Activated naive CD4-positive, alpha-beta T cell treated with Interleukin-2 at 50 U/mL for 16 hours (primary cell): Measurements from ENCODE around the gene DPF1.

Source experiments
- DNase-seq: peaks from one replicate; pipeline ENCODE4 v3.0.0-alpha.2; 2020

Gene DPF1

GRCh38 chr19:38195237-38195636, 28.8 kb downstream of the DPF1 start:
- DNase-seq = no peak

DNA sequence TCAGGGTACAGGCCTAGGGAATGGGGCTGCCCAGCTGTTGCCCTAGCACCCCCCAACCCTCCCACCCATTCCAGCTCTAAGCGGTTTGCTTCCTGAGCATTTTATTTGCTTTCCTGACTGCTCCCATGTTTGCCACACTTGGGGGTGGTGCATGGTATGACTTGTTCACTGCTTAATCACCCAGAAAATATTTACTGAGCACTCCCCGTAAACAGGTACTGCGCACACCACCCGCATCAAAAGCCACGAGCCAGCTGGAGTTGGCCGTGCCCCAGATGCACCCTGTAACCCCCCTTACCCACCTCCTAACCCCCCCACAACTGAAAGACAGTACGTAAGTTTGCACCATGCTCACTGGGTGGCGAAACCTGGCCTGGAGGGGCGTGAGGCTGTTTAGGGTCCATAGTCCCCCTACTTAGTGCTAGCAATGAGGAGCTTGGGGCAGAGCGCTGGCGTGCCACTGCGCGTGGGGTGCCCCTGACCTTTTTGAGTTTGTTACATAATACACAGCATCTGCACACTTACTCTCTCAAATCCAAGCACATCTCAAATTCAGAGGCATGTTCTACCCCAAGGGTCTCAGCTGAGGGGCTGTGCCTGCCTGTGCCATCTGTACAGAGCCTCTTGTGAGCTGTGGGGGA, 29.8 kb downstream of the DPF1 start:
- DNase-seq = no peak

- no peak for DNase-seq
Observed at GRCh38 chr19:38193445-38193844, 30.6 kb downstream of the DPF1 start.

DNA sequence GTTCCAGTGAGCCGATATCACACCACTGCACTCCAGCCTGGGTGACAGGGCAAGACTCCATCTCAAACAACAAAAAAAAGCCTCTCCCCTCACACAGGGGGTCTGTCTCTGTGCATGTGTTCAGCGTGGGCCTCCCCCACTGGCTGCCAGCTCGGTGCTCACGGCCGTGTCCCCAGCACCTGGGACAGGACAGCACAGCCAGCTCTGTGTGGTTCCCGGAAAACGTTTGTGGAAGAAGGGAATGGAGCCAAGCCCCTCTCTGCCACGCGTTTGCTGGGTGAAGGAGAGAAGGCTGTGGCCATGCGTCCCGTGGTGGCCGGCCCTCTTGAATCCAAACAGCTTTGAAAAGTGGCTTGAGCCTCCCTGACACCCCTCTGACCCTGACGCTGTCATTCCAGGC, 32.3 kb downstream of the DPF1 start:
- DNase-seq = no peak

GRCh38 chr19:38190793-38191192, 33.2 kb downstream of the DPF1 start:
- no peak for DNase-seq

- no peak for DNase-seq
Observed at GRCh38 chr19:38190061-38190460, 34.0 kb downstream of the DPF1 start.

- no peak for DNase-seq
Observed at GRCh38 chr19:38185562-38185961, 38.5 kb downstream of the DPF1 start.

- no peak for DNase-seq
Observed at GRCh38 chr19:38184815-38185214, 39.2 kb downstream of the DPF1 start.

DNA sequence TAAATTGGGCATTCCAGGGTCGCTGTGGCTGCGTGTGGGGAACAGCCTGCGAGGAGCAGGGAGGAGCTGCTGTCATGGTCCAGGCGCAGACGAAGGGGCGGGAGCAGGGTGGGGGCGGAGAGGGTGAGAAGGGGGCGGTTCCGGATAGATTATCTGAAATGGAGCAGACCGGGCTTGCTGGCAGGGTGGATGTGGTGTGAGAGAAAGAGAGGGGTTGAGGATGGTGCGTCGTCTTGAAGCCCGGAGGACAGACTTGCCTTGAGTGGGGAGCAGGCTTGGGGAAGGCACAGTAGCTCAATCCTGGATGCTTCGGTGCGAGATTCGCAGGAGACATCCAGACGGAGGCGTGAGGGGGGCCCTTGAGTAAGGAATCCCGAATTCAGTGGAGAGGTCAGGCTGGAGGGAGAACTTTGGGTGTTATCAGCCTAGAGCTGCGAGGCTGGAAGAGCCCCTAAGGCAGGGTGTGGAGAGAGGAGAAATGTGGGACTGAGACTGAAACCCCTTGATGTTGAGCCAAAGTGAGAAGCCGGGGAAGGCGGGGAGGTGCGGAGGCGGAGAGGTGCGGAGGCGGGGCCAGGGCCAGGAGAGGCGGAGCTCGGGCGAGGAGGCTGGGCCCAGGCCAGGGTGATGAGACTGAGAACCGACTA, 40.6 kb downstream of the DPF1 start:
- no peak for DNase-seq

GRCh38 chr19:38182536-38183210, 41.3 kb downstream of the DPF1 start:
- no peak for DNase-seq

DNA sequence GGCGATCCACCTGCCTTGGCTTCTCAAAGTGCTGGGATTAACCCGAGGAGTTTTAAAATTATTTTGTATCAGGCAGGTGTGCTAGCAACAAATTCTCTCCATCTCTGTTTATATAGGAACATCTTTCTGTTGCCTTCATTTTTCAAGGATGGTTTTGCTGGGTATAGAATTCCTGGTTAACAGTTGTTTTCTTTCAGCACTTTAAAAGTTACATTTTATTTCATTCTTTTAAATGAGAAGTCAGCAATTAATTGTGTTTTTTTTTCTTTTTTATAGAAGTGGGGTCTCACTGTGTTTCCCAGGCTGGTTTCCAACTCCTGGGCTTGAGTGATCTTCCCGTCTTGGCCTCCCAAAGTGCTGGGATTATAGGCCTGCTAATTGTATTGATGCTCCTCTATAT, 44.0 kb downstream of the DPF1 start:
- no peak for DNase-seq

DNA sequence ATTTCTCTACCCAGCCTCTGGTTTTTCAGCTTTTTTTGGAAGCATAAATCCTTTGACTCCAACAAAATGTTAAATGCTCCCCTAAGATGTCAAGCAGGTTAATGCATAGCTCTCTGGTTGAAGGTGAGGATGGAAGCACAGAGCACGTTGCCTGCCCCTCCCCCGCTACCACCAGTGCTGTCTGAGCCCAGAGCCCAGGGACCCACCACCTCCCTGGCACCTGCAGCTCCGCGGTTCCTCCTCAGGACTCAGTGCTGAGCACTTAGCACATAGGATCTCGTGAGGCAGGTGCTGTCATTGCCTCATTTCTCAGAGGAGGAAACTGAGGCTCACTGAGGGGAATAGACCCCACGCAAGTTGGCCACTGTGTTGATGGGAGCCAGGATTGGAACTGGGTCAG, 48.6 kb downstream of the DPF1 start:
- DNase-seq = no peak

GRCh38 chr19:38173291-38174041, 50.6 kb downstream of the DPF1 start:
- no peak for DNase-seq

DNA sequence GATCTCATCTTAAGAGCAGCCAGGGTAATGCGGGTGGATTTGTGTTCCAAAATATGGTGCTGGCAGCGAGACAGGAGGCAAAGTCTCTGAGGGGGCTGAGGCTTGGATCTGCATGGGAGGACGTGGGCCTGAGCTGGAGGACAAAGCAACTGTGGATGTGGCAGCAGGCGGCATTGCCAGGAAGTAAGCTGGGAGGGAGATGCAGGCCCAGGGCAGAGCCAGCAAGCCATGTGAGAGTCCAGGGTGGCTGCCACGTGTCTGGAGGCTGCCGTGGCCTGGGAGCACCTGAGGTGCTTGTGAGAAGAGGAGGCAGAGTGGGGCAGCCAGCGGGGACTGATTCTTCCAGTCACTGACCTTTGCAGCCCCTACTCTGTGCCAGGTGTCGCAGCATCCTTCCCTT, 52.0 kb downstream of the DPF1 start:
- DNase-seq = no peak

DNA sequence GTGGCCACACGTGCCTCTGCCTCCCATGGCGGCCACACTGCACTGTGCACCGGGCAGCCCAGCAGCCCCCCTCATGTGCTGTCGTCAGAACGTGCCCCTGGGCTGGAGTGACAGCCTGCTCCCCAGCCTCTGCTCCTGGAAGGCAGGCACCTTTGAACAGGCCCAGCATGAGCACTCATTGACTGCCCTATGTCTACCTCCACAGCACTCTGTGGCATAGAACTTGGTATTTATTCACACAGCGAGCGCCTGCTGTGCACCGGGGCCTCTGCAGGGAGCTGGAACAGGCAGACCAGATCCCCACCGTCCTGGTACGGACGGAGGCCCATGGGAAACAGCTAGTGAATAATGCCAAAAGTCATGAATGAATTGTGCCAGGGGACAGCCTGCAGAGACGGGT, 53.7 kb downstream of the DPF1 start:
- no peak for DNase-seq

GRCh38 chr19:38168637-38169036, 55.4 kb downstream of the DPF1 start:
- no peak for DNase-seq

DNA sequence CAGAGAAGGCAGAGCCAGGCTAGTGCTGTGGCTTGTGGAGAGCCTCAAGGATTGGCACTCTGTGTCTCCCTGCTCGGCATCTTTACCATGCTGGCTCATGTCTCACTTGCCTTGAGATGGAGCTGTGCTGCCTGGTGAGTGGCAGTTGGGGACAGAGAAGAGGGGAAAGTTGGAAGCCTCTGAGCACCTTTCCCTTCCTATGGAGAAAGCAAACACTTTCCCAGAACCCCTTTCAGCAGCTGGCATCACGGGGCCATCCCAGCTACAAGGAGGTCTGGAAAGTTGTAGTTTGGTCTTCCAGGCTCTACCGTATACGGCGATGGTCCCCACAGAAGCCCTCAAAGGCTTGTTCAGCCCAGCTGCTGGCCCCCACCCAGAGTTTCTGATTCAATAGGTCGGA, 58.7 kb downstream of the DPF1 start:
- no peak for DNase-seq

- DNase-seq = no peak
Observed at GRCh38 chr19:38164526-38164925, 59.5 kb downstream of the DPF1 start.

DNA sequence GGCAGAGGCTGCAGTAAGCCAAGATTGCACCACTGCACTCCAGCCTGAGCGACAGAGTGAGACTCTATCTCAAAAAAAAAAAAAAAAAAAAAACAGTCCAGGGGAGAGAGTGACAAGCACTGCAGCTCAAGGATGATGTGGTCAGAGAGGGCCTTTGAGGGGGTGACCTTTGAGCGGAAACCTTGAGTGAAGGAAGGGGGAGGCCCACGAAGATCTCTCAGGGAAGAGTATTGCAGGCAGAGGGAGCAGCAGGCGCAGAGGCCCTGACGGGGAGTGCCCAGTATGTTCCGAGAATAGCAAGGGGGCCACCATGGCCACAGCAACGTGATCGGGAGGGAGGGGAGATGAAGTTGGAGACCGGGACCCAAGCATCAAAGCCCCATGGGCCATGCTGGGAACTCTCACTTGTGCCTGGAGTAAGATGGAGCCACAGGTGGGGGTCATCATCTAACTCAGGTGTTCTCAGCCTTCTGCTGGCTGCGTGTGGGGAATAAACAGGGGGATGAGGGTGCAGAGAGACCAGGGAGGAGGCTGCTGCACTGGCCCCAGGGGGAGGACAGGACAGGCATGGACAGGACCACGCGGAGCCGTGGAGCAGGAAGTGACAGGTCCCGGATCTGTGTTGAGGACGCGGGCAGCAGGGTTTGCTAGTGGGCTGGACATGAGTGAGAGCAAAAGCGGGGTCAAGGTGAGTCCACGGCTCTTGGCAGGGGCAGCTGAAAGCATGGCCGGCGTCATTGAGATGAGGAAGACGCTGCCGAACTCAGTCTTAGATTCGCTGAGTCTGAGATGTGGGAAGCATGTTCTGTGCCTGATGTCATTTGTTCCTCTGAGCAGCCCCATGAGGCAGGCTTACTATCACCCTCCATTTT, 60.4 kb downstream of the DPF1 start:
- no peak for DNase-seq

DNA sequence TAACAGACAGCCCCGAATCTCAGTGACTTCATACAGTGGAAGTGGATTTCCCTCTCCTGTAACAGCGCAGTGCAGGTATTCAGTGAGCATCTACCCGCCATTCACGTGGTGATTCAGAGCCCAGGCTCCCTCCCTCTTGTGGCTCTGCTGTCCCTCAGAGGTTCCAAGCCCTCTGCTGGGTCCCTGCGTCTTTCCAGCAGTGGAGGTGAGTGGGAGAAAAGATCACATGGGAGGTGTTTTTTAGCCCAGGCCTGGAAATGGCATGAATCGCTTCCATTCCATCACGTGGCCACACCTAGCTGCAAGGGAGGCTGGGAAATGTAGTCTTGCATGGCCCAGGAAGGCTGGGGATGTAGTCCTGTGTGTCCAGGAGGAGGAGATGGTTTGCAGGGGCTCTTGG, 61.4 kb downstream of the DPF1 start:
- DNase-seq = no peak

GRCh38 chr19:38162094-38162493, 61.9 kb downstream of the DPF1 start:
- DNase-seq = no peak
